ENCODE measurements around the gene TBPL1. TPM values are rescaled to one million over a fixed set of nuclear protein-coding genes. Genes with fewer than 3 reads are reported as not detected.

The TBPL1 gene
- total and polyA plus RNA-seq, 9 of the 15 experiments (the other 6 are each of a cell fraction or from before 2014, with no cell fraction given), result 78.1 to 152 (median 107) TPM

- no peak for TF ChIP-seq POLR3A (IDR thresholded peaks at IDR 0.05; ENCODE audit: borderline replicate concordance, extremely low read depth, insufficient read depth, insufficient read length)
- no peak for TF ChIP-seq PTTG1 (tag; IDR thresholded peaks at IDR 0.05; ENCODE audit: low read depth)
- no peak for TF ChIP-seq PHTF2 (CRISPR knock-in tag; IDR thresholded peaks at IDR 0.05)
- peak; percentile 46 for TF ChIP-seq MEIS2 (IDR thresholded peaks at IDR 0.05; ENCODE audit: partially characterized antibody)
- TF ChIP-seq ZSCAN29 (IDR thresholded peaks at IDR 0.05), result no peak
- no peak for TF ChIP-seq ZNF224 (CRISPR knock-in tag; IDR thresholded peaks at IDR 0.05)
- TF ChIP-seq ZBED1 (IDR thresholded peaks at IDR 0.05), result no peak
- no peak for TF ChIP-seq U2AF1 (optimal IDR thresholded peaks at IDR 0.05; ENCODE audit: low read depth, low read length)
- no peak for TF ChIP-seq ZEB2 (IDR thresholded peaks at IDR 0.05)
- no peak for TF ChIP-seq U2AF2 (optimal IDR thresholded peaks at IDR 0.05; ENCODE audit: low read depth, low read length)
- TF ChIP-seq ZNF395 (CRISPR knock-in tag; IDR thresholded peaks at IDR 0.05), result no peak
- TF ChIP-seq SREBF1 (IDR thresholded peaks at IDR 0.05; ENCODE audit: borderline replicate concordance, low read depth, low read length), result no peak
- no peak for TF ChIP-seq FUS (optimal IDR thresholded peaks at IDR 0.05; ENCODE audit: low read depth, low read length)
- TF ChIP-seq ZNF184 (CRISPR knock-in tag; IDR thresholded peaks at IDR 0.05), result no peak
- TF ChIP-seq NR1H2 (CRISPR knock-in tag; IDR thresholded peaks at IDR 0.05), result no peak
- no peak for TF ChIP-seq IFI16 (CRISPR knock-in tag; IDR thresholded peaks at IDR 0.05)
- no peak for TF ChIP-seq RBM14 (IDR thresholded peaks at IDR 0.05; ENCODE audit: borderline replicate concordance, insufficient read depth, low read depth, low read length)
- TF ChIP-seq USF1 (CRISPR knock-in tag; IDR thresholded peaks at IDR 0.05), result no peak
- TF ChIP-seq TCF3 (CRISPR knock-in tag; IDR thresholded peaks at IDR 0.05), result peak; percentile 85
- no peak for TF ChIP-seq TAF1 (IDR thresholded peaks at IDR 0.05; ENCODE audit: control insufficient read depth, extremely low read depth, insufficient read depth, low read length, severe bottlenecking)
- no peak for TF ChIP-seq SRF (CRISPR knock-in tag; IDR thresholded peaks at IDR 0.05)
- TF ChIP-seq ZBTB12 (CRISPR knock-in tag; IDR thresholded peaks at IDR 0.05), result no peak
- TF ChIP-seq TAF7 (tag; IDR thresholded peaks at IDR 0.05), result no peak
- no peak for TF ChIP-seq MYC (IDR thresholded peaks at IDR 0.05; ENCODE audit: low read depth, low read length)
- no peak for TF ChIP-seq MYC (CRISPR knock-in tag; IDR thresholded peaks at IDR 0.05; ENCODE audit: borderline replicate concordance, low read depth)
- no peak for TF ChIP-seq THRB (CRISPR knock-in tag; conservative IDR thresholded peaks at IDR 0.05)
- peak; percentile 63 for TF ChIP-seq DPF2 (IDR thresholded peaks at IDR 0.05)
These were observed 6.8 kb downstream of the TBPL1 start (continued) for GRCh38 chr6:133959667-133960368.

Data from K562 (cell line).